Measurements from ENCODE around the gene RERE. TPM values are rescaled to one million over a fixed set of nuclear protein-coding genes. Genes with fewer than 3 reads are reported as not detected.

Gene RERE
- total RNA-seq, 2 experiments from 2014 or later = 45.8 to 57.1 TPM

GRCh38 chr1:8602471-8603219 lies 214.8 kb downstream of the RERE start:
- Mint-ChIP-seq H3K36me3 (ENCODE audit: low read depth) (peaks cover 3% of the 10 kb centered on the region), H3K27ac (peak overlapping the region; percentile 94), H3K4me3 (peak overlapping the region; percentile 11), H3K27me3 (no peaks in the 10 kb centered on the region), H3K4me1 (ENCODE audit: low read depth) (peaks cover 53% of the 10 kb centered on the region), H3K9me3 (no peaks in the 10 kb centered on the region)
- ATAC-seq = peak; percentile 42
- intact Hi-C loops (cut with micrococcal nuclease) = loop anchor here (5.0 kb wide), 1 partner anchor 40 kb away; no protein-coding TSS in a partner anchor
- TF ChIP-seq CTCF (IDR thresholded peaks at IDR 0.05) = no peak
- CTCF ChIA-PET = interaction anchor here (0.6 to 1.8 kb wide), 9 partner anchors 12 to 246 kb away, joined by 3 to 8 read pairs (median 4); no protein-coding TSS in a partner anchor
- DNase-seq = peak; percentile 61
- POLR2A ChIA-PET = interaction anchor here (0.6 to 1.2 kb wide), 4 partner anchors 16 to 322 kb away, joined by 3 to 5 read pairs (median 5); no protein-coding TSS in a partner anchor

GRCh38 chr1:8600336-8600735 lies 217.1 kb downstream of the RERE start:
- no peak for DNase-seq
- no peak overlapping the region for H3K4me3 Mint-ChIP-seq
- CTCF ChIA-PET = interaction anchor here (1.3 kb wide), 1 partner anchor 30 kb away, joined by 4 read pairs; no protein-coding TSS in a partner anchor
- H3K27ac Mint-ChIP-seq = no peak overlapping the region
- H3K4me1 Mint-ChIP-seq (ENCODE audit: low read depth) = peaks cover 56% of the 10 kb centered on the region
- H3K27me3 Mint-ChIP-seq = no peaks in the 10 kb centered on the region
- TF ChIP-seq CTCF (IDR thresholded peaks at IDR 0.05) = no peak
- no peaks in the 10 kb centered on the region for H3K9me3 Mint-ChIP-seq
- peaks cover 3% of the 10 kb centered on the region for H3K36me3 Mint-ChIP-seq (ENCODE audit: low read depth)
- POLR2A ChIA-PET = no interaction called here
- ATAC-seq = no peak
- intact Hi-C loops (cut with micrococcal nuclease) = loop anchor here (5.0 kb wide), 1 partner anchor 38 kb away; no protein-coding TSS in a partner anchor

GRCh38 chr1:8599646-8600212 lies 217.7 kb downstream of the RERE start:
- peaks cover 52% of the 10 kb centered on the region for H3K4me1 Mint-ChIP-seq (ENCODE audit: low read depth)
- ChIA-PET POLR2A (no interaction called here), CTCF (interaction anchor here (1.0 to 1.3 kb wide), 2 partner anchors 30 to 72 kb away, joined by 3 to 4 read pairs; no protein-coding TSS in a partner anchor)
- intact Hi-C loops (cut with micrococcal nuclease) = loop anchor here (5.0 kb wide), 1 partner anchor 37 kb away; no protein-coding TSS in a partner anchor
- ATAC-seq = no peak
- no peaks in the 10 kb centered on the region for H3K27me3 Mint-ChIP-seq
- no peak overlapping the region for H3K27ac Mint-ChIP-seq
- no peak for TF ChIP-seq CTCF (IDR thresholded peaks at IDR 0.05)
- no peak for DNase-seq
- no peaks in the 10 kb centered on the region for H3K9me3 Mint-ChIP-seq
- peaks cover 3% of the 10 kb centered on the region for H3K36me3 Mint-ChIP-seq (ENCODE audit: low read depth)
- H3K4me3 Mint-ChIP-seq = no peak overlapping the region

GRCh38 chr1:8598783-8599182 lies 218.7 kb downstream of the RERE start:
- H3K36me3 Mint-ChIP-seq (ENCODE audit: low read depth) = peaks cover 7% of the 10 kb centered on the region
- ChIA-PET CTCF (interaction anchor here (0.6 to 1.6 kb wide), 4 partner anchors 53 to 152 kb away, joined by 3 to 4 read pairs (median 3); no protein-coding TSS in a partner anchor), POLR2A (no interaction called here)
- ATAC-seq = no peak
- no peak for TF ChIP-seq CTCF (IDR thresholded peaks at IDR 0.05)
- H3K4me1 Mint-ChIP-seq (ENCODE audit: low read depth) = peaks cover 43% of the 10 kb centered on the region
- DNase-seq = no peak
- peaks cover 4% of the 10 kb centered on the region for H3K9me3 Mint-ChIP-seq
- no peaks in the 10 kb centered on the region for H3K27me3 Mint-ChIP-seq
- intact Hi-C loops (cut with micrococcal nuclease) = no loop called here
- no peak overlapping the region for H3K4me3 Mint-ChIP-seq
- no peak overlapping the region for H3K27ac Mint-ChIP-seq
